Activated CD8-positive, alpha-beta T cell treated with anti-CD3 and anti-CD28 coated beads for 36 hours (primary cell): ENCODE data around the gene COL5A1. TPM values are rescaled to one million over a fixed set of nuclear protein-coding genes. Genes with fewer than 3 reads are reported as not detected.

Source experiments
- ATAC-seq: fragments of 200-7000 bp; cut with Tn5 transposase; one replicate; pipeline ENCODE4 v1.10.0; 2021; ENCODE audit warnings: mild to moderate bottlenecking, moderate library complexity
- CTCF ChIA-PET: fragments of 350-600 bp; sonication (Branson Sonifier 250); formaldehyde crosslinking; loops from one replicate; lab custom pipeline; 2021; ENCODE audit warnings: antibody characterized with exemption; lab: Charles Lee
- POLR2A ChIA-PET: fragments of 350-600 bp; sonication (Branson Sonifier 250); formaldehyde crosslinking; loops from one replicate; lab custom pipeline; 2021; ENCODE audit warnings: antibody characterized with exemption; lab: Charles Lee
- DNase-seq: peaks from one replicate; pipeline ENCODE4 v3.0.0-alpha.2; 2020
- H3K27ac Mint-ChIP-seq: one replicate; pipeline ENCODE4 v1.8.0; 2021; ENCODE audit warnings: mild to moderate bottlenecking, mixed read lengths
- H3K27me3 Mint-ChIP-seq: one replicate; pipeline ENCODE4 v1.8.0; 2021; ENCODE audit warnings: mixed read lengths
- H3K36me3 Mint-ChIP-seq: one replicate; pipeline ENCODE4 v1.8.0; 2021; ENCODE audit warnings: low read depth, mixed read lengths
- H3K4me1 Mint-ChIP-seq: one replicate; pipeline ENCODE4 v1.8.0; 2021; ENCODE audit warnings: low read depth, mixed read lengths
- H3K4me3 Mint-ChIP-seq: one replicate; pipeline ENCODE4 v1.8.0; 2021; ENCODE audit warnings: mild to moderate bottlenecking, moderate library complexity, mixed read lengths
- H3K9me3 Mint-ChIP-seq: one replicate; pipeline ENCODE4 v1.8.0; 2021; ENCODE audit warnings: mixed read lengths
- intact Hi-C: fragments of 100-400 bp; cut with micrococcal nuclease; formaldehyde crosslinking; loops from one replicate; pipeline ENCODE4 v1.10.0; 2022
- total RNA-seq, 2 experiments: library from RNA; stranded (reverse); gene quantifications; one replicate each; pipeline ENCODE4 v1.2.3, GENCODE V29; 2021
- TF ChIP-seq, protein P1 (sequence below): fragments of 200-600 bp; IDR thresholded peaks from one replicate; pipeline ENCODE4 v1.8.0; 2022; ENCODE audit warnings: antibody characterized with exemption, mild to moderate bottlenecking

Gene COL5A1
- total RNA-seq, 2 experiments from 2014 or later, result 0.29 to 0.34 TPM

- H3K4me1 Mint-ChIP-seq, result no peaks in the 10 kb centered on the region
- TF ChIP-seq, protein P1, sequence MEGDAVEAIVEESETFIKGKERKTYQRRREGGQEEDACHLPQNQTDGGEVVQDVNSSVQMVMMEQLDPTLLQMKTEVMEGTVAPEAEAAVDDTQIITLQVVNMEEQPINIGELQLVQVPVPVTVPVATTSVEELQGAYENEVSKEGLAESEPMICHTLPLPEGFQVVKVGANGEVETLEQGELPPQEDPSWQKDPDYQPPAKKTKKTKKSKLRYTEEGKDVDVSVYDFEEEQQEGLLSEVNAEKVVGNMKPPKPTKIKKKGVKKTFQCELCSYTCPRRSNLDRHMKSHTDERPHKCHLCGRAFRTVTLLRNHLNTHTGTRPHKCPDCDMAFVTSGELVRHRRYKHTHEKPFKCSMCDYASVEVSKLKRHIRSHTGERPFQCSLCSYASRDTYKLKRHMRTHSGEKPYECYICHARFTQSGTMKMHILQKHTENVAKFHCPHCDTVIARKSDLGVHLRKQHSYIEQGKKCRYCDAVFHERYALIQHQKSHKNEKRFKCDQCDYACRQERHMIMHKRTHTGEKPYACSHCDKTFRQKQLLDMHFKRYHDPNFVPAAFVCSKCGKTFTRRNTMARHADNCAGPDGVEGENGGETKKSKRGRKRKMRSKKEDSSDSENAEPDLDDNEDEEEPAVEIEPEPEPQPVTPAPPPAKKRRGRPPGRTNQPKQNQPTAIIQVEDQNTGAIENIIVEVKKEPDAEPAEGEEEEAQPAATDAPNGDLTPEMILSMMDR, result no peak
Measured at GRCh38 chr9:134818000-134818568, 176.5 kb downstream of the COL5A1 start.

GRCh38 chr9:134818591-134818990 lies 177.0 kb downstream of the COL5A1 start:
- no peak overlapping the region for H3K4me3 Mint-ChIP-seq
- H3K9me3 Mint-ChIP-seq, result no peaks in the 10 kb centered on the region
- DNase-seq (no peak), ATAC-seq (no peak)
- H3K27me3 Mint-ChIP-seq, result no peaks in the 10 kb centered on the region
- no peaks in the 10 kb centered on the region for H3K36me3 Mint-ChIP-seq
- ChIA-PET POLR2A (no interaction called here), CTCF (no interaction called here)
- TF ChIP-seq, protein P1, result no peak
- no peak overlapping the region for H3K27ac Mint-ChIP-seq
- intact Hi-C loops, result no loop called here
- H3K4me1 Mint-ChIP-seq, result no peaks in the 10 kb centered on the region

More at GRCh38 chr9:134818000-134818568, 176.5 kb downstream of the COL5A1 start:
- H3K27me3 Mint-ChIP-seq, result no peaks in the 10 kb centered on the region
- ATAC-seq (no peak), DNase-seq (no peak)
- H3K9me3 Mint-ChIP-seq, result no peaks in the 10 kb centered on the region
- no peak overlapping the region for H3K27ac Mint-ChIP-seq
- ChIA-PET CTCF (no interaction called here), POLR2A (no interaction called here)
- H3K4me3 Mint-ChIP-seq, result no peak overlapping the region
- intact Hi-C loops, result no loop called here
- no peaks in the 10 kb centered on the region for H3K36me3 Mint-ChIP-seq

DNA sequence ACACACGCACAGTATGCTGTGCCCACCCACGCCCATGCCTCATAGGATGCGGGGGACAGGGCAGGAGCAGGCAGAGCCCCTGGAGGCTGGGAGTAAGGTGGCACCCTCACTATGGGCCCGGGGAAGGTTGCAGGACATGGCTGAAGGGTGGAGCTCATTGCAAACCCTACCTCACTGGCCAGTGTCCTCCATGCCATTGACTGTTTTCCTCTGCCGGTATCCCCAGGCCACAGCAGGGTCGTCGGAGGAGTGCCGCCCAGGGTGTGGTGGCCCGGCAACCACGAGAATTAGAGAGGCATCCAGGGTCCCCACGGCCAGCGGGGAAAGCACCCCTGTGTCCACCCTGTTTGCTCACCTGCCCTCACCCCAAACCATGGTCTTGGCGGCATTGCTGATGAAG lies 179.3 kb downstream of the COL5A1 start:
- Mint-ChIP-seq H3K27me3 (no peaks in the 10 kb centered on the region), H3K36me3 (no peaks in the 10 kb centered on the region), H3K9me3 (no peaks in the 10 kb centered on the region), H3K4me3 (no peak overlapping the region), H3K4me1 (no peaks in the 10 kb centered on the region), H3K27ac (no peak overlapping the region)
- POLR2A ChIA-PET, result no interaction called here
- ATAC-seq, result no peak
- intact Hi-C loops, result no loop called here
- DNase-seq, result no peak
- TF ChIP-seq, protein P1, result no peak
- CTCF ChIA-PET, result no interaction called here

DNA sequence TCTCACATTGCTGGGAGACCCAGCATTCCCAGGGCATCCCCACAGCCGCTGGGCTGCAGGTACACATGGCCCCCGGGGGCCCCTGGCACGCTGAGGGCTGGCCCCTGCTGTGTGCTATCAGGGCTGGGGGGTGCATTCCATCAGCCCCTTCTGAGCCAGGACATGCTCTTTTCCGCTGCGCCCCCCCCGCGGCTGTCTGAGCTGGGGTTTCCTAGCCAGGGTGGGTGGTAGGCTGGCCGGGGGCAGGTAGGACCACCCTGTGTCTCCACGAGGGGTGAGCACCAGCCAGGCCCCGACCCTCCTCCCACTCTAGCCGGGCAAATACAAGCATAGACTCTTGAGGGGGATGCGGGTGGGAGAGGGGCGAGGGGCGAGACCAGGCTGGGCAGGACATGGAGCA lies 180.9 kb downstream of the COL5A1 start:
- no peaks in the 10 kb centered on the region for H3K9me3 Mint-ChIP-seq
- no peak overlapping the region for H3K27ac Mint-ChIP-seq
- intact Hi-C loops, result no loop called here
- CTCF ChIA-PET, result no interaction called here
- no peak overlapping the region for H3K4me3 Mint-ChIP-seq
- DNase-seq (no peak), ATAC-seq (no peak)
- POLR2A ChIA-PET, result no interaction called here
- TF ChIP-seq, protein P1, result no peak
- no peaks in the 10 kb centered on the region for H3K4me1 Mint-ChIP-seq
- no peaks in the 10 kb centered on the region for H3K27me3 Mint-ChIP-seq
- H3K36me3 Mint-ChIP-seq, result no peaks in the 10 kb centered on the region

DNA sequence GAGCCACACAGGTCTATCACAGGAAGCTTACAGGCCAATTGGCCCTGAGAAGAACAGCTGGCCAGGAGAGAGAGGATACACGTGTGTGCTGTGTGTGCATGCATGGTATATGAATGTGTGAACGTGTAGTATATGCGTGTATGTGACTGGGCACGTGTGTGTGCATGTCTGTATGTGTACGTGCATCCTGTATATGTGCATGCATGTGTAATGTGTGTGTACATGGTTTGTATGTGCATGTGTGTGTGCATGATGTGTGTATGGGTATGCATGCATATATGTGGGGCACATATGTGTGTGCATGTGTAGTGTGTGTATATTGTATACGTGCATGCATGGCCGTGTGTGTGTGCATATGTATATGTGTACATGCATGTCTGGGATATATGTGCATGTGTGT lies 182.0 kb downstream of the COL5A1 start:
- ChIA-PET CTCF (no interaction called here), POLR2A (no interaction called here)
- Mint-ChIP-seq H3K27ac (no peak overlapping the region), H3K27me3 (no peaks in the 10 kb centered on the region), H3K4me3 (no peak overlapping the region), H3K4me1 (no peaks in the 10 kb centered on the region), H3K36me3 (no peaks in the 10 kb centered on the region), H3K9me3 (no peaks in the 10 kb centered on the region)
- intact Hi-C loops, result no loop called here
- TF ChIP-seq, protein P1, result no peak
- DNase-seq (no peak), ATAC-seq (no peak)
